NCI-H748 treated with DMSO at 0.1 percent for 48 hours (cell line): ENCODE results near the gene AOAH.
"Not testable (repeated sequence)": the region's sequence is repeated elsewhere in the genome, so short reads cannot be mapped to it uniquely, and the experiment has no call there.

Source experiments
- DNase-seq: peaks from one replicate; lab custom pipeline; 2025; lab: John Stamatoyannopoulos, UW

AOAH gene

DNA sequence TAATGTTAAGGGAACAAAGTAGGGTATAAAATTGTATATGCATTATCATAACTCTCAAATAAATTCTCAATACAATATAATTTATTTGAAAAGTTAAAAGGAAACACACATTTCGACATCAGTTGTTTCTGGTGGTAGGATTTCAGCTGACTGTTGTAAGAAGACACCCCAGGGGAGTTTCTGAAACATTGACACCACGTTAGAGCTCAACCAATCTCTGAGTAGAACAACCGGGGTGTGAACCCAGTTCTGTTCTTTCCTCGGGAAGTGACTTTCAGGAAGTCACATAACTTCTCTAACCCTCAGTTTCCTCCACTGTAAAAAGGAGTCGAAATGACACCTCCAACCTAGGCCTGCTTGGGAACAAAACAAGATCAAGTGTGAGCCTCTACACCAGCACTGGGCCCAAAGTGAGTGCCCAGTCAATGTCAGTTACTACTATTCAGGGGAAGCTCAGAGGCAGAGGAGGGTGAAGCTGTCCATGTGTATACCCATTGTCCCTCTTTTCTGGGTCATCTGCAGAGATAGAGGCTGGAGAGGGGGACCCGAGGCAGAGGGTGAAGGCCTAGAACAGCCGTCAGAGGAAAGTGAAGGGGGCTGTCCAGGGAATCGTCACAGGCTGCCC, 67.1 kb downstream of the AOAH start:
- DNase-seq: no peak

DNA sequence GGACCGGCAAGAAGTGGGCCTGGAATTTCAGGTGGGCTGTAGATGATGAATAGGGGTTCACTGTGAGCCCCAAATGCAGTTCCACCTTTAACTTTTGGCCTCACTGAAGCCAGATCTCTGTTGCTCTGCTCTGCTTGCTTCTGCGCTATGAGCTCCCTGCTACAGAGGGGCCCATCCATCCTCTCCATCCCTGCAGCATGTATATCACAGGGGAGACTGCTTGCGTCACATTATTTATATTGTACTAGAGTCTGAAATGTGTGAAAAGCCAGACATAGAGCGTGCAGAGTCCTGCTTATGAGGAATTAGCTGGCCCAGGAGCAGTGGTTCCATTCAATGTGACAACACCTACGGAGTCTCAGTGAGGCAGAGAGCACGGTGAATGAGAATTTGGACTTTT, 69.9 kb downstream of the AOAH start:
- no peak for DNase-seq

DNA sequence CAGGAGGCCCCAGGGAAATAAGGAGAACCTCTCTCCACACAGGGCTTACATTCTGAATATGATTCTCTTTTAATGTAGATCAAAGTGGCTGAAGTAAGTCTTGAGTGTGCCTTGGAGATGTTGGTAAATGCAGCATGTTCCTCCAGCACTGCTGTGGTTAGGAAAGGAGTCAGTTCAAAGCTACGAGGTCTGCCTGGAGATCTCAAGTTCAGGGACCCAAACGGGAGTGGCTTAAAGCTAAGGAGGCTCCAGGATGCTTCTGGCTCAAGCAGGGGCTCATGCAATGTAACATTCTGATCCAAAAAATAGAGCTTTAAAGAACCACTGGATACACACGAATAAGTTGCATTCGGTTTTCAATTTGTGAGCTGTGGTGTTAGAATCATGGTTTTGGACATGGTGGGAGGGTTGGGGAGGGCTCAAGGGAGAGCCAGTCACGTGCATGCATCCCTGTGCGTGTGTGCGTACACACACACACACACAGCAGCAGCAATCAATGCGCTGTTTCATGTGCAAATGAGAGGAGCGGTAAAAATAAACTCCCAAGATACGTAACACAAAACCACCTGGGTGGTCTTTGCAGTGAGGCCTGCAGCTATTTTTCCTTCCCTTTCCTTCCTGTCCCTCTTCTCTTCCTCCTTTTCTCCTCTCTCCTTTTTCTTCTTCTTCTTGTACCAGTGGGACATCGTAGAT, 70.5 kb downstream of the AOAH start:
- no peak for DNase-seq

DNA sequence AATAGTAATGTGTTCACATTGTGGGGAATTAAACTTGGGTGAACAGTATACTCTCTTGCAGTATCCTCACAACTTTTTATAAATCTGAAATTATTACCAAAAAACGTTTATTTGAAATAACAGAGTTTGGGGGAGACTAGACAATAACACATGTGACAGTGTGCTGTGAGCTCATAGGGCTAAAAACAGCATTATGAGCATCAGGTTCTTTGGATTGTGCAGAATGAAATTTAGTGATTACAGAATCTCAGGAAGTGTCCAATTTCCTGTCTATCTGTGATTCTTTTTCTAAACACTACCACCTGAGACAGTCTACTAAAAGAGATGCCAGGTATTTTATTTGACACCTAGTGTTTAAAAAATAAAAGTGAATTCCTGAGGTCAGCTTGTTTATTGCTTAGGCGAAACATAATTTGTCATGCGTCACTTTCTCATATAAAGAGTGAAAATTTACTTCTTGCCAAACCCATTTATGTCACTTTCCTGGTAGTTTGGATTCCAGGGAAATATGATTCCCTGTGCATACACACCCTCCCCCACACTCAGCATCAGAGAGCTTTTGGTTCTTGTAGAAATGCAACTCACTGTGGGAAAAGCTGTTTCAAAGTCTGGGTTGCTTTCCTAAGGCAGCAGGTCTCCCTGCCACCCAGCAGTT, 71.2 kb downstream of the AOAH start:
- DNase-seq: no peak

DNA sequence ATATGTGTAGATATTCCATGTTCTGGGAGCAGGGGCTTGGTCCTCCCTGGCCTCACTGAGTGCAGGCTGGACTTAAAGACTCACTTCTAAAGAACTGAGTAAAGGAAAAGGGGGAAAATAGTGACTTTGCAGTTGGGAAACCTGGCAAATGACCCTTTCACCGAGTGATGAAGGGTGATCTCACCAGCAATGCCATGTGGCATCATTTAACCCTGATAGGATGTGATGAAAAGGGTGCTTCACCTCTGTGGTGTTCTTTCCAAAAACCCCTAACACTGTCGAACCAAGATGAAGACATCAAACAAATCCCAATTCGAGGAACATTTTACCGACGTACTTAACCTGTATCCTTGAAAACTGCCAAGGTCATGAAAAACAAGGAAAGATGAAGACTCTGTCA, 71.9 kb downstream of the AOAH start:
- no peak for DNase-seq

DNA sequence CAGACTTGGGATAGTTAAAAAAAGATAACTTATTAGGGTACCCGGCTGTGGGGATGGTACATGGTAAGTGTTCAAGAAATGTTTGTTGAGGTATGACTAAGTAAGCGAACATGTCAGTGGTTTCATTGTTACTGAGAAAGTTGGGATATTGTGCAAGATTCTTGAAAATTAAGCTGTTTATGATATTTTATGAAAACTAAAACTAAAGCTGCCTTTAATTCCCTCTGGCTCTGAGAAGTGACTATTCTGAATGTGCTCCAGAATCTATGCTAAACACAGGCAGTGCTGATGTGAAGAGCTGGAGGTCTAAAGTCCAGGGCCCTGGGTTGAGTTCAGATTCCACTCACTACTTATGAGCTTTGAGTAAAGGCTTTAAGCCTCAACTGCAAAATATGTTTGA, 72.9 kb downstream of the AOAH start:
- no peak for DNase-seq

DNA sequence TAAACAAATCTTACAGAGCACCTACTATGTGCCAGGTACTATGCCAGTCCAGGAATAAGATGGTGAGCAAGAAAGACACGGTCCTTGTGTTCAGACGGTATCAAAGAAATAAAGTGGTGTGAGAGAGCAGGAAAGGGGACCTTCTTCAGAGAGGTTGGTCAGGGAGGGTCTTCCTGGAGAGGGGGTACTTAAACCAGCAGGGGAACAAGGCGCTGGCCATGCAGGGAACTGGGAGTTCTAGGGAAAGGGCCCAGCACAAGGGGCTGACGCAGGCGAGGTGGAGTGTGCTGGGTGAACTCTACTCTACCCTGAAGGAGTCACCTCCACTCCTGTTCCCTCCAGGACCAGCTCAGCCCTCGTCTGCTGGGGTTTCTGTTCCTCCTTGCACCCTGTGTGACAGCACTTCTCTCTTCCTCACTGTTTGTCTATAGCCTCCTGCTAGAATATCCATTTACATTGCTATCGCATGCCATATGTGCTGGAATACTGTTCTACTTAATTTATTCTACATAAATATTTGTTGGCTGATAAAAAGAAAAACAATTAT, 73.5 kb downstream of the AOAH start:
- no peak for DNase-seq

DNA sequence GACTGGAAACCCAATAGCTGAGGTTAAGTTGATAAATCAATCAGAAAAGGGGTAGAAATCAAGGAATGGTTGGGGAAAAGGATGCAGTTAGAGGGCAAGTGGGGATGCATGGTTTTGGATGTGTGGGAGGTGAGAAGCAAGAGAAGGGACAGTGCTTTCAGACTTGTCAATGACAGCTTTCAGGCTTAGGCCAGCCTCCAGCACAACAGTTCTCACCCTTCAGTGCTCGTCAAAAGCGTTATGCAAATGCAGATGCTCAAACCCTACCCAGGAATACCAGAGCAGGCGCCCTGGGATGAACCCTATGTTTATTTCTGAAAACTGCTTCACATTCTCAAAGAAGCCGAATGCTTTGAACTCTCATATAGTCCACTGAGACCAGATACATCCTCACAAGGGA, 74.0 kb downstream of the AOAH start:
- DNase-seq: no peak

DNA sequence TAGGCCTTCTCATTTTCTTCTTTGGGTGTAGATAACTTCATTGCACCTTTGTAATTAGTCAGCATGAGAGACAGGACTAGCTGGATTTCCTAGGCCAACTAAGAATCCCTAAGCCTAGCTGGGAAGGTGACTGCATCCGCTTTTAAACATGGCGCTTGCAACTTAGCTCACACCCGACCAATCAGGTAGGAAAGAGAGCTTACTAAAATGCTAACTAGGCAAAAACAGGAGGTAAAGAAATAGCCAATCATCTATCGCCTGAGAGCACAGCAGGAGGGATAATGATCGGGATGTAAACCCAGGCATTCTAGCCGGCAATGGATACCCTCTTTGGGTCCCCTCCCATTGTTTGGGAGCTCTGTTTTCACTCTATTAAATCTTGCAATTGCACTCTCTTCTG, 75.0 kb downstream of the AOAH start:
- not testable (repeated sequence) for DNase-seq

DNA sequence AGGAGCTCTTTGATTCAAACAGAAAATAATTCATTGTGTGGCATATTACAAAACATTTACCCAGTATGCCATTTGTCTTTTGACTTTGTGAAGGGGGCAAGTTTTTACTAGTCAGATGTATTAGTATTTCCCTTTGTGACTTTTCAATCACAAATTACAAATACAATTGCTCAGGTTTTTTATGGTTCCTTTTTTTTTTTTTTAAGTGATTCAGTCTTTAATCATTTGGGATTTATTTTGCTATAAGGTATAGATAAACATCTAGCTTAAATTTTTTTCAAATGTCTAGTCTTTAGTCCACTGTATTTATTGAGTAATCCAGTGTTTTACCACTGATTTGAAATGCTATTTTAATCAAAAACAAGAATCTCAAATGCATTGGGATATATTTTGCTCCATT, 75.9 kb downstream of the AOAH start:
- DNase-seq: no peak

DNA sequence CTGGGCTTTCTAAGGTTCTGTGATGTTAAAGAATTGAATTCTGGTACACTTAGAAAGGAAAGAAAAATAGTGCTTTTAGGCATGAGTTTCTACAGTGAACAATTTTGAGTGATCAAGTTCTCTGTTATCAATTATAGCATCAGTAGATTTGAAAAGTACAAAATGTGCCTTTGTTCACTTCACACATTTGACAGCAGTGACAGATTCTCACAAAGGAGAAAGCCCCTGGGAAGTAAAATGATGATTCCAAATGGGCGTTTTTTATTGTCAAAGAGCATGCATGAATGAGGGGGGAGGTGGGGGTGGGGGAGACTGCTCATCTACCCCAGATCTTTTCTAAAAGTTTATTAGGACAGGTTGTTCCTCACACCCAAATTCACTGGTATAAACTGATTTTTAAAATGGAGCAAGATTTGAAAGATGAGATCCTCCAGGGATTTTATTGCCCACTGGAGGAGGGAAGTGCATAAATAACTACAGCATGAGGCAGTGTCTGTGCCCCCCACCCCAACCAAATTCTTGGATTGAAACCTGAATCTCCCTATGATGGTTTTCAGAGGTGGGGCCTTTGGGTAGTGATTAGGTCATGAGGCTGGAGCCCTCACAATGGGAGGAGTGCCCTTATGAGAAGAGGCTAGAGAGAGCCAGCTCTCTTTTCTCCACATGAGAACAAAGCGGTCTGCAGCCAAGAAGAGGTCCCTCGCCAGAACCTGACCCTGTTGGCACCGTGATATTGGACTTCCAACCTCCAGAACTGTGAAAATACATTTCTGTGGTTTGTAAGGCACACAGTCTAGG, 79.5 kb downstream of the AOAH start:
- no peak for DNase-seq

DNA sequence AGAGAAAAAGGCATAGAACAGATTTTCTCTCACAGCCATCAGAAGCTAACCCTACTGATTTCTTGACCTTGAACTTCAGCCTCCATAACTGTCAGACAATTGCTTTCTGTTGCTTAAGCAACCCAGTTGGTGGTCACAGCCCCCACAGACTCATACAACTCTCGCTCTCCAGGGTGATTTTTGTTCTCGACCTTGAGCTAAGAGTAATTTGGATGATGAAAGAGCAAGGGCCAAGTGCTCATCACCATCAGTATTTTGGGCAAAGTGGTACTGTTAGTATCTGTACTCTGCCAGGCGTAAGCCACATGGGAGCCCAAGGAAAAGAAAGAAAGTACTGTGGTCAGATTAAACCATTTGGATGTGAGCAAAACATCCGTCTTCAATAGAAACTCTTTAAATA, 81.9 kb downstream of the AOAH start:
- DNase-seq: no peak

DNA sequence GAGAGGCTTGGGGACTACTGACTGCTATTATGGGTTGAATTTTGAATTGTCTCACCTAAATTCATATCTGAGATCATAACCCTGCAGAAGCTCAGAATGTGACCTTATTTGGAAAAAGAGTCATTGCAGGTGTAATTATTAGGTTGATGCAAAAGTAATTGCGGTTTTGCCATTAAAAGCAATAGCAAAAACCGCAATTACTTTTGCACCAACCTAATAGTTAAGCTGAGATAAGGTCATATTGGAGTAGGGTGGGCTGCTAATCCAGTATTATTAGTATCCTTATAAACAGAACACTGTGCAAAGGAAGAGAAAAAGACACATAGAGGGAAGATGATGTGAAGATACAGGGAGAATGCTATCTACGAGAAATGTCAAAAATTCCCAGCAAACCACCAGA, 82.3 kb downstream of the AOAH start:
- DNase-seq: no peak

DNA sequence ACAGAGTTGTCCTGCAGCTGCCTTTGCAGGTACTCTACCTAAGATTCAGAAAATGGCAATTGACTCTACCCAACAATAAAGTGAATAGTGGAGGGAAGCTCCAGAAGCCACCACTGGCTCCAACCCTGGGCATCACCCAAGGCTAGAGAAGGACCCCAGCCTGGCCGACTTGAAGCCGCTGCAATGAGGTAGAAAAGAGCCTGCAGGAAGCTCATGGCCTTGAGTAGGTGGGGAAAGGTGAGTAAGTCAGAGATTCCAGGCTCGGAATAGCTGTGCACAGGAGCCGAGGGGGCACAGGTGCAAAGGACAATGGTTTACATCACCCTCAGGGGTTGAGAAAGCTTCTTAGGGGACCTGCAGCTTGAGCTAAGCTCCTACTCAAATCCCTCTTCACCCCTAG, 83.6 kb downstream of the AOAH start:
- no peak for DNase-seq

DNA sequence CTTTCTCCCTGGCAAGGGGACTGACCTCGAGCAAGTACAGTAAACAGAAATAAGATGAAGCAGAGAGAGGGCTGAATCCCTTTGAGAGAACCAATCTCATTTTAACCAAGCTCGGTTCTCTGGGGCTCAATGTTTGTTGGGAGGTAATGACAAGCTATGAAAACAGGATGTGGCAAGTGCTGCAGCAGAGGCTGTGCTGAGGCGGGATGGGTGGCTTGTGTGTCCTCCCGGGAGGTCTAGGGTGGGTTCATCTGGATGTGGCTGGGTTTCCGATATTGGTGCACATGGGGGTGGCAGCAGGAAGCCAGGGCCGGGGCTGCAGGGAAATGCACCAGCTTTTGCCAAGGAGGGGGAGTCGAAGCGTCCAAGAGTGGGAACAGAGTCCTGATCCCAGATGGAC, 84.5 kb downstream of the AOAH start:
- no peak for DNase-seq

DNA sequence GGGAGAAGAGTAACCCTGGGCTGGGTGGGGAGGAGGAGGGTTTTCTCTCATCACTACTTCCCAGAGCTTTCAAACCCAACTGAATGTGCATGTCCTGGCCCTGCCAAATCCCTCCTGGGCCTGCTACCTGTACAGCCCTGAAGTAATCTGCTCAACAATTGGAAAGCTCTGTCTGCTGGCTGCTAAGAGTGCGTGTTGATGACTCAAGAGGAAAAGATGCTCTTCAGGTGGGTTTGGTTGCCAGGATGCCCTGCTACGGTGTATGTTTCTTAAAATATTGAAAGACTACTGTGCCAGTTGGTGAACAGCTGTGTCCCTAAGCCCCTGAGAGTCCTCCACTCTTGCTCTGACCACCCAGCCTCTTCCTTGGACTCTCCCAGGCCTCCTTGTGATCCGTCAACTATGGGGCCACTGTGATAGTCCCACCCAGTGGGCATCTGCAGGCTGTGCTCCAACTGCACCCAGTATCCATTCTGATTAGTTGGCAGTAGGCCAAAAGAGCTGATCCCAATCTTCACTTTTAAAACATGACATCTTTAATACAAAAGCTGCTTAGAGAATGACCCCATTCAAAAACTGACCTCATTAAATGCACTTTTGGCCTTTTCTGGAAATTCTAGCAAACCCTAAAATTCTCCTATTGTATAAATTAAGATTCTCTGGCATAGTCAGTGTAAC, 85.6 kb downstream of the AOAH start:
- DNase-seq: no peak

DNA sequence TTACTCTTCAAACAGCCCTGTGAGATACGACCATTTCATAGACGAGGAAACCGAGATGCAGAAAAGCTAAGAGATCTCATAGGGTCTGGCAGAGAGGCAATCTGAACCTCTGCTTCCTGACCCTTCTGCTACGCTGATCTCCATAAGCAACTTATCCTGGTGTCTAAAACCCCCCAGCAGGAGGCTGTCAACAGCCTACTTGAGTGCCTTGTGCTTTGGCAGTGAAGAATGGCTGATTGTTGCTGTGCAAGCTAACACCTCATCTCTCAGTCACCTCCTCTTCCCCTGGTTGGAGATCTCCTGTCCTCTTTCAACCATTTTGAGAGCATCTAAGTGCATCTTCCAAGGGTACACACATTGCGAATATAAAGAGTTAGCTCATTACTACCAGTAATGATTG, 86.2 kb downstream of the AOAH start:
- no peak for DNase-seq

DNA sequence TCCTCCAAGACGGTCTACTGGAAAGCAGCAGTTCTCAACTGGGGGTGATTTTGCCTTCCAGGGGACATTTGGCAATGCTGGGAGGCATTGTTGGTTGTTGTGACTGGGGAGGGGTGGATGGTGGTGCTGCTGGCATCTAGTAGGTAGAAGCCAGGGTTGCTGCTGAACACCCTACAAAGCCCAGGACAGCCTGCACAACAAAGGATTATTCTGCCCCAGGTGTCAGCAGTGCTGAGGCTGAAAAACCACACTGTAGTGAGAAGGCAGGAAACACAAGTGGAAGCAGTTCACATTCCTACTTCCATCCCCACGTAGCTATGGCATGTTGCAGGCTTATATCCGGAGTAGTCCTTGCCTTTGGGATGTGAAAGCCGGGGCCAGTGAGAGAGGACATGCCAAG, 86.9 kb downstream of the AOAH start:
- DNase-seq: no peak

DNA sequence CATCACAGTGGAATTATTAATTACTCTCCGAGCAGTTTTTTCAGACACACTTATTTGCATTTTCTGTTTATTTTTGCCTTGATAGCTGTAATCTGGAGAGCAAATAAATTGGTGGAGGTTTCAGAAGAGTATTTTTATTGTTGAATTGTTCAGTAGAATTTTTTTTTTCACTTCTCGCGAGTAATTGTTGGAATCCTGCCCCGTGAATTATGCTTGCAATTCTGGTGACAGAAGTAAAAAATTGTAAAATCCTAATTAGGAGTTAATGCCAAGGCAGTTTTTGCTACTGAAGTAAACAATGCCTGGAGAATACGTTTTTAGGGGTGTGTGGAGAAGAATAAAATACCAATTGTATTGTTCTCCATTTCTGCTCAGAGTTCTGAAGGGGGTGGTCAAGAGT, 88.2 kb downstream of the AOAH start:
- no peak for DNase-seq

DNA sequence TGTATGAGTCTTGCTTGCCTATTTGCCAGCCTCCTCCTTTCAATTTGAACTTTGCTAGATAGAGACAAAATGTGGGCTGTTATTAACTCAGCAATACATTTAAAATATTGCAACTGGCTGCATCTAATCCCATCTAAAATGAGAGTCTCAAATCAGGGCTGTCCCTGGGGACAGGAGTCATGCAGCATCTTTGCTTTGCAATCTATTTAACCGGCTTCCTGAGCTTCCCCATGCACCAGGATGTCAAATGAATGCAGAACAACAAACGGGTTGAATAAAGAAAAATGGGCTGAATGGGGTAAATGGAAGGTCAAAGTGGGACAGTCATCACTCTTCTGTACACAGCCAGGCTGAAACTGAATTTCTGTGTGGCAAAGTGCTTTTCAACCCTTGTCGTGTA, 89.2 kb downstream of the AOAH start:
- peak; percentile 95 for DNase-seq

DNA sequence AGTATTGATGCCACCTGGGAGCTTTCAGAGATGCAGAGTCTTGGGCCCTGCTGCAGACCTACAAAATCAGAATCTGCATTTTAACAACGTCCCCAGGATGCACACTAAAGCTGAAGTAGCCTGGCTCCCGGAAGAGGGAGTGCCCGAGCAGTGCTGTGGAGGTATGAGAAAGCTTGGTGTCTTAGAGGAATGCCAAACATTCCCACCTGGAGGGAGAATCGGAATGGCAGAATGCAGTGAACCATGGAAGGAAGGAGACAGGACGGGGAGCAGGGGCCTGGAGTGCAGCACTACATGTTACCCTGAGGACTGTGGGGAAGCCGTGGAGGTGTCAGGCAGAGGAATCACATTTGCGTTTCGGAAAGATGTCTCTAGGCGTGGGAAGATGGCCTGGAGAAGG, 90.9 kb downstream of the AOAH start:
- no peak for DNase-seq

DNA sequence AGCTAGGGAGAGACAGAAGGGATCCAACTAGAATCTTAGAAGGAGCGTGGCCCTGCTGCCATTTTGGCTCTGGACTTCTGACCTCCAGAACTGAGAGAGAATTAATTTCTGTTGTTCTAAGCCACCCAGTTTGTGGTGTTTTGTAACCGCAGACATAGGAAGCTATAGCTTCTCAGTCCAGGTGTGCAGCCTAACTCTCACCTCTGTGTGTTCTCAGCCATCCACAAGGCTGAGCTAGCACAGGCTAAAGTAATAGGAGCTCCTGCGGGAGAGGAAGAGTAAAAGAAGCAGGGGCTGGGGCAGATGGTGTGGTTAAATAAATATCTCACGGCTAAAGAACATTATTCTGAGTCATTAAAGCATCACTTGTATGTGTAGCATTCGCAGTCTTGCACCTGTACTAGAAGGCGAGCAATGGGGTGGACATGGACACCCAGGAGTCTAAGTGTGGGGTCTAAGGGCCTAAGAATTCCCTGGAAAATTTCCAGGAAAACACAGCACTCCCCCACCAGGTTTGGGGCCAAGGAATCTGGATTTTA, 94.1 kb downstream of the AOAH start:
- DNase-seq: no peak
